ENCODE data around the gene TFPI2.

GRCh38 chr7:93879356-93879755 is 11.2 kb downstream of the TFPI2 start:
- no peak for TF ChIP-seq CTCF (conservative IDR thresholded peaks at IDR 0.05; ENCODE audit: low read depth, low read length)
- no peak for TF ChIP-seq EZH2phosphoT487 (IDR thresholded peaks at IDR 0.05; ENCODE audit: borderline replicate concordance, low read length)
- TF ChIP-seq EZH2 (IDR thresholded peaks at IDR 0.05; ENCODE audit: low read length, unreplicated experiment): no peak

All from PC-3 (cell line).